Endothelial cell of umbilical vein (primary cell): ENCODE data around the gene RSRC1. TPM values are rescaled to one million over a fixed set of nuclear protein-coding genes. Genes with fewer than 3 reads are reported as not detected.

Source experiments
- BruUV-seq: library from RNA; stranded (reverse); fragments of 400-500 nt; replicated peaks from 2 replicates; lab custom pipeline; 2021; lab: Mats Ljungman, UMichigan
- CTCF ChIA-PET: fragments of 300-600, 350-600 bp; sonication (Branson Sonifier 250); formaldehyde crosslinking; loops from one replicate; lab custom pipeline; 2021; ENCODE audit warnings: antibody characterized with exemption, inconsistent platforms; lab: Charles Lee
- POLR2A ChIA-PET: fragments of 300-600, 350-600 bp; sonication (Branson Sonifier 250); formaldehyde crosslinking; loops from one replicate; lab custom pipeline; 2021; ENCODE audit warnings: antibody characterized with exemption, inconsistent platforms; lab: Charles Lee
- DNase-seq: peaks from one replicate; pipeline ENCODE4 v3.0.0-alpha.2; 2011; ENCODE audit warnings: low read depth, low spot score
- FAIRE-seq: peaks from 2 replicates; lab custom pipeline; 2011; peaks lifted over from hg19 to GRCh38; lab: Jason Lieb, UNC
- H2AFZ ChIP-seq: 2 replicates; pipeline ENCODE4 v1.6.0; 2012; ENCODE audit warnings: low read depth, low read length, control low read depth, inconsistent platforms
- H3K27ac ChIP-seq: 2 replicates; pipeline ENCODE4 v1.5.1; 2011; ENCODE audit warnings: low read depth, mild to moderate bottlenecking, control low read depth, low read length, moderate library complexity; ENCODE audit not compliant: insufficient read depth
- H3K27me3 ChIP-seq, 2 experiments: 2 replicates each; pipeline versions ENCODE4 v1.6.0 to v1.6.1; 2011; ENCODE audit warnings: low read length in 2 of 2, mixed read lengths in 1 of 2; ENCODE audit not compliant: control insufficient read depth in 2 of 2, insufficient read depth in 2 of 2
- H3K36me3 ChIP-seq, 2 experiments: 2 replicates in 1 of 2; 3 replicates in 1 of 2; pipeline ENCODE4 v1.5.1; 2011; ENCODE audit warnings: low read length in 2 of 2, mild to moderate bottlenecking in 1 of 2, moderate library complexity in 1 of 2; ENCODE audit not compliant: control insufficient read depth in 2 of 2, insufficient read depth in 2 of 2; ENCODE audit errors: extremely low read depth in 1 of 2
- H3K4me1 ChIP-seq: 3 replicates; pipeline ENCODE4 v1.5.1; 2011; ENCODE audit warnings: mild to moderate bottlenecking, low read length; ENCODE audit not compliant: control insufficient read depth, insufficient read depth; ENCODE audit errors: extremely low read depth
- H3K4me2 ChIP-seq: 2 replicates; pipeline ENCODE4 v1.6.1; 2011; ENCODE audit warnings: low read length, control low read depth, mixed read lengths; ENCODE audit not compliant: insufficient read depth
- H3K4me3 ChIP-seq, 3 experiments: fragments of 200-600 bp in 1 of 3; sonication (generic), shearing (Covaris generic) in 1 of 3; replicated peaks in 1 of 3; 2 replicates each; pipeline ENCODE4 v1.5.1; 2011 to 2016; ENCODE audit warnings: control low read depth in 3 of 3, low read length in 3 of 3, mild to moderate bottlenecking in 2 of 3, inconsistent platforms in 1 of 3, low read depth in 1 of 3, moderate library complexity in 1 of 3; ENCODE audit not compliant: insufficient read depth in 1 of 3
- H3K79me2 ChIP-seq: 2 replicates; pipeline ENCODE4 v1.6.0; 2012; ENCODE audit warnings: low read length, inconsistent platforms; ENCODE audit not compliant: control insufficient read depth, insufficient read depth
- H3K9ac ChIP-seq: replicated peaks from 2 replicates; pipeline ENCODE3; 2011; ENCODE audit warnings: low read length, control low read depth; ENCODE audit not compliant: insufficient read depth; ENCODE audit errors: extremely low read depth
- H3K9me1 ChIP-seq: replicated peaks from 3 replicates; pipeline ENCODE4 v1.6.0; 2011; ENCODE audit warnings: mild to moderate bottlenecking, low read length; ENCODE audit not compliant: control insufficient read depth, insufficient read depth; ENCODE audit errors: extremely low read depth
- H3K9me3 ChIP-seq: replicated peaks from 2 replicates; pipeline ENCODE4 v1.5.1; 2012; ENCODE audit warnings: low read length, inconsistent platforms; ENCODE audit not compliant: control insufficient read depth, insufficient read depth
- H4K20me1 ChIP-seq: replicated peaks from 2 replicates; pipeline ENCODE3; 2011; ENCODE audit warnings: mild to moderate bottlenecking, low read length; ENCODE audit not compliant: control insufficient read depth, insufficient read depth; ENCODE audit errors: extremely low read depth
- CTCF ChIP-seq, 2 donors: IDR thresholded peaks; 1 replicate in 1 of 2; 2 replicates in 1 of 2; pipeline ENCODE4 v1.5.1; 2011; ENCODE audit warnings: low read length in 2 of 2, mild to moderate bottlenecking in 2 of 2, moderate library complexity in 2 of 2, control low read depth in 1 of 2, inconsistent platforms in 1 of 2, low read depth in 1 of 2; ENCODE audit not compliant: insufficient read depth in 1 of 2; ENCODE audit errors: extremely low read depth in 1 of 2
- EZH2 ChIP-seq: IDR thresholded peaks from 2 replicates; pipeline ENCODE4 v1.6.1; 2012; ENCODE audit warnings: borderline replicate concordance, low read depth, mild to moderate bottlenecking, moderate library complexity, low read length, inconsistent platforms; ENCODE audit not compliant: severe bottlenecking
- FOS ChIP-seq: IDR thresholded peaks from 2 replicates; pipeline ENCODE4 v1.6.1; 2011; ENCODE audit warnings: mild to moderate bottlenecking, low read length, moderate library complexity, borderline replicate concordance; ENCODE audit not compliant: insufficient read depth
- GATA2 ChIP-seq: IDR thresholded peaks from 2 replicates; pipeline ENCODE4 v1.7.0; 2011; ENCODE audit warnings: low read depth, mild to moderate bottlenecking, moderate library complexity, mixed read lengths, low read length; ENCODE audit not compliant: insufficient read length, insufficient read depth
- JUN ChIP-seq: IDR thresholded peaks from 2 replicates; pipeline ENCODE4 v1.6.1; 2011; ENCODE audit warnings: borderline replicate concordance, low read depth; ENCODE audit not compliant: insufficient read length, insufficient read depth
- MAX ChIP-seq: IDR thresholded peaks from 2 replicates; pipeline ENCODE4 v1.6.1; 2011; ENCODE audit not compliant: insufficient read depth, insufficient read length
- MYC ChIP-seq: IDR thresholded peaks from one replicate; pipeline ENCODE4 v1.6.1; 2011; ENCODE audit warnings: mild to moderate bottlenecking, low read depth, low read length
- POLR2A ChIP-seq: IDR thresholded peaks from 2 replicates; pipeline ENCODE4 v1.6.1; 2012; ENCODE audit warnings: low read depth, mild to moderate bottlenecking, control low read depth, low read length
- POLR2AphosphoS5 ChIP-seq: IDR thresholded peaks from 2 replicates; pipeline ENCODE4 v1.6.1; 2012; ENCODE audit warnings: low read depth, mild to moderate bottlenecking, control low read depth, low read length, moderate library complexity; ENCODE audit not compliant: insufficient read depth
- dilution Hi-C: fragments of 300-500 bp; cut with MboI; formaldehyde crosslinking; loops from one replicate; pipeline ENCODE4 v1.15.0; 2019; ENCODE audit warnings: low sequenced_read_pairs; ENCODE audit not compliant: extremely low pct_ligation_motif_present
- intact Hi-C: fragments of 100-400 bp; cut with micrococcal nuclease; formaldehyde crosslinking; loops from one replicate; pipeline ENCODE4 v1.10.0; 2022
- polyA plus RNA-seq, 4 experiments: library from polyadenylated mRNA; depleted of rRNA in 3 of 4; stranded (reverse) in 3 of 4; unstranded in 1 of 4; fragments of >200 nt; gene quantifications; 2 replicates each; pipeline versions ENCODE4 v1.2.1 to v1.2.3, GENCODE V29; 2011 to 2012; ENCODE audit warnings: missing spikeins in 1 of 4
- total RNA-seq: library from RNA; stranded (reverse); gene quantifications from 2 replicates; pipeline ENCODE4 v1.2.3, GENCODE V29; 2021

The RSRC1 gene
- total and polyA plus RNA-seq, 2 donors (not counting 3 experiments of a cell fraction or from before 2014, with no cell fraction given), result 1.8 to 25.4 TPM

- Histone ChIP-seq H3K4me2 (no peak overlapping the region), H3K4me1 (peaks cover 12% of the 10 kb centered on the region), H3K36me3 (no peaks in the 10 kb centered on the region), H4K20me1 (no peaks in the 10 kb centered on the region), H3K9me3 (no peaks in the 10 kb centered on the region), H3K9ac (no peak overlapping the region), H3K4me3 (no peak overlapping the region), H3K27me3 (peaks cover 44 to 68% of the 10 kb centered on the region in 2 experiments), H3K9me1 (no peaks in the 10 kb centered on the region), H2AFZ (no peak overlapping the region), H3K79me2 (no peaks in the 10 kb centered on the region), H3K27ac (no peak overlapping the region)
- FAIRE-seq (no peak), DNase-seq (peak; percentile 33)
- no TSS peak for BruUV-seq
- ChIA-PET POLR2A (no interaction called here), CTCF (interaction anchor here (2.8 kb wide), 1 partner anchor 205 kb away, joined by 8 read pairs; no protein-coding TSS in a partner anchor)
- TF ChIP-seq POLR2AphosphoS5 (no peak), EZH2 (no peak), MYC (no peak), JUN (no peak), GATA2 (no peak), FOS (no peak), POLR2A (no peak), CTCF (IDR thresholded peaks at IDR 0.05; ENCODE audit: extremely low read depth in 1 of 2, insufficient read depth in 1 of 2, low read depth in 1 of 2, low read length in 2 of 2) (no peak), MAX (no peak)
- intact Hi-C loops (loop anchor here (1.0 to 10.0 kb wide), 3 partner anchors 11 to 576 kb away; partner anchors contain the start of gene GFM1), dilution Hi-C loops (no loop called here)
Observed at GRCh38 chr3:158107605-158108444, 2.1 kb upstream of the RSRC1 start.
